Activated CD8-positive, alpha-beta memory T cell treated with anti-CD3 and anti-CD28 coated beads, Interleukin-2, amount 50 U/mL, for 1 hour (primary cell): ENCODE results near the gene UACA.
"Not testable (repeated sequence)": the region's sequence is repeated elsewhere in the genome, so short reads cannot be mapped to it uniquely, and the experiment has no call there.

Source experiments
- DNase-seq: peaks from one replicate; pipeline ENCODE4 v3.0.0-alpha.2; 2020; ENCODE audit errors: extremely low read depth

Gene UACA, protein sequence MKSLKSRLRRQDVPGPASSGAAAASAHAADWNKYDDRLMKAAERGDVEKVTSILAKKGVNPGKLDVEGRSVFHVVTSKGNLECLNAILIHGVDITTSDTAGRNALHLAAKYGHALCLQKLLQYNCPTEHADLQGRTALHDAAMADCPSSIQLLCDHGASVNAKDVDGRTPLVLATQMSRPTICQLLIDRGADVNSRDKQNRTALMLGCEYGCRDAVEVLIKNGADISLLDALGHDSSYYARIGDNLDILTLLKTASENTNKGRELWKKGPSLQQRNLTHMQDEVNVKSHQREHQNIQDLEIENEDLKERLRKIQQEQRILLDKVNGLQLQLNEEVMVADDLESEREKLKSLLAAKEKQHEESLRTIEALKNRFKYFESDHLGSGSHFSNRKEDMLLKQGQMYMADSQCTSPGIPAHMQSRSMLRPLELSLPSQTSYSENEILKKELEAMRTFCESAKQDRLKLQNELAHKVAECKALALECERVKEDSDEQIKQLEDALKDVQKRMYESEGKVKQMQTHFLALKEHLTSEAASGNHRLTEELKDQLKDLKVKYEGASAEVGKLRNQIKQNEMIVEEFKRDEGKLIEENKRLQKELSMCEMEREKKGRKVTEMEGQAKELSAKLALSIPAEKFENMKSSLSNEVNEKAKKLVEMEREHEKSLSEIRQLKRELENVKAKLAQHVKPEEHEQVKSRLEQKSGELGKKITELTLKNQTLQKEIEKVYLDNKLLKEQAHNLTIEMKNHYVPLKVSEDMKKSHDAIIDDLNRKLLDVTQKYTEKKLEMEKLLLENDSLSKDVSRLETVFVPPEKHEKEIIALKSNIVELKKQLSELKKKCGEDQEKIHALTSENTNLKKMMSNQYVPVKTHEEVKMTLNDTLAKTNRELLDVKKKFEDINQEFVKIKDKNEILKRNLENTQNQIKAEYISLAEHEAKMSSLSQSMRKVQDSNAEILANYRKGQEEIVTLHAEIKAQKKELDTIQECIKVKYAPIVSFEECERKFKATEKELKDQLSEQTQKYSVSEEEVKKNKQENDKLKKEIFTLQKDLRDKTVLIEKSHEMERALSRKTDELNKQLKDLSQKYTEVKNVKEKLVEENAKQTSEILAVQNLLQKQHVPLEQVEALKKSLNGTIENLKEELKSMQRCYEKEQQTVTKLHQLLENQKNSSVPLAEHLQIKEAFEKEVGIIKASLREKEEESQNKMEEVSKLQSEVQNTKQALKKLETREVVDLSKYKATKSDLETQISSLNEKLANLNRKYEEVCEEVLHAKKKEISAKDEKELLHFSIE (N-terminal part only)

DNA sequence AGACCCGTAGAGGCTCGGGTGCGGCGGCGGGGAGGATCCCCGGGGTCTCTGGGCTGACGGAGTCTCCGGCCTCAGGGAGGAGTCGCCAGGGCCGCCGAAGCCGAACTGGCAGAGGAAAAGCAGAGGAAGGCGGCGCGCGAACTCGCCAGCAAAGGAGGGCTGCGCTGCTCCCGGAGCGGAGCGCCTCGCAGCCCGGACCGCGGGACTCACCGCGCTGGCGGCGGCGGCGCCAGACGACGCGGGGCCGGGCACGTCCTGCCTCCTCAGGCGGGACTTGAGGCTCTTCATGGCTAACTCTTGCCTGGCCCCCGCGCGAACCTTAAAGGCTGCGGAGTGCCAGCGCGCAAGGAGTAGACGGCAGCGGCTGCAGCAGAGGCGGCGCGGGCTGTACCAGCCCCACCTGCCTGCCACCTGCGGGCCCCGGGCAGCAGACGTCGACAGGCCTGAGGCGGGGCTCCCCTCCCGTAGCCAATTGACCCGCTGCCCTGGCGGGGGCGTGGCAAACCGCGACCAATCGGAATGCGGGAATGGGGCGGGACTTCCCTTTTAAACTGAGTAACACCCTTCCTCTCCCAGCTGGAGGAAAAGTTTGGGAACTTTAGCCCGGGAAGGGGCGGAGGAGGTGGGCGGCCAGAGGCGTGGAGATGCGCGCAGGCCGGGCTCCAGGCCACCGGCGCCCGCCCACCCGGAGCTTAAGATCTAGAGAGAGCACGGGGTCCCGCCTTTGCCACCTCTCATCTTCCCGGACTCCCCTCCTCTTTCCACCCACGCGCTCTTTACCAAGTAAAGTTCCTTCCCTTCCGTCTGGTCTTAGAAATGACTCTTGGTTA lies at the start of gene UACA:
Gene UACA, minus strand, starts transcription at position 439 of the 830 bp plus-strand sequence. Its CDS starts 151 bp downstream, at position 288.
- DNase-seq, result peak; percentile 11

DNA sequence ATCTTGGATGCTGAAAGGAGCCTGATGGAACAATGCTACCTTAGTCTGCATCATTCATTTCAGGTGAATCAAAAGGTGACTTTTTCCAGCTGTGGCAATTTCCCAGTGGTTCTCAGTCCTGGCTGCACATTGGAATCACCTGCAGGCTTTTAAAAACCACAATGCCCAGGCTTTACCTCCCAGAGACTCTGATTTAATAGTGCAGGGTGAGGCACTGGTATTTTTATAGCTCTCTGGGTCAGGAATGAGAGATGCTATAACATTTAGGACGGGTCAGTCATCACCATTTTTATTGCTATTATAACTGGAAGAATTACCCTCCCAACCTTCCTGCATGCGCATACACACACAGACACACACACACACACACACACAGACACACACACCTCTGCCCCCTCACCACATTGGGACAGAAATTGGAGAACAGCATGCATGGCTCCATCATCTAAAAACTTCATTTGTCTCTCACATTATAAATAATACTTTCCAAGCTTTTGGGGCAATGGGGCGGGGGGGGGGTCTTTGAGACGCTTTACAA lies 49.5 kb upstream of the UACA start:
- DNase-seq, result no peak

DNA sequence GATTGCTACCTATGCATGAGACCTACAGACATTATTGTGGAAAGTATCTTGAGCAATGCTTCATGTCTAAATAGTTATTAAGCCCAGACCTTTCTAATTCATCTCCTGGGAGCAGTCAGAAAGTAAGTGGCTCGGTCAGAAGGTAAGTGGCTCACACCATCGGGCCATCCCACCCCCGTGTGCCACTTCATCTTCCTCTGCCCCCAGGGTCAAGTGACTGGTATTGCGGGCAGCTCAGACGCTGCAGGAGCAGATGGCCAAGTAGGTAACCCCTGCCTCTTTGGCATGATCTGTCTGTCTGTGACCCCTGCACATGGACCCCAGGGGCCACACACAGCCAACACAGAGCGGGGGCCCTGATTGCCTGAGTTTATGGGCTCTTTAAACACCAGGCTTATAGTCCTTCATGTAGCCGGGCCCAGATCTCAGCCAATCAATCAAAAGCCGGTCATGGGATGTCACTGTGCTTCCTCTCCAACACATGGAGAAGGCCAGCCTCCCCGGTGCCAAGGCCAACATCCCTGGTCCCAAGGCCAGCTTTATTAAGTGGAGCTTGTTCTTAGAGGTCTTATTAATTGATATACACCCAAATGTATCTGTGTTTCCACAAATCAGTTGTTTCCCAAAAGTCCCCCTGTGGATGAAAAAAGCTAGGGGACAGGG lies 47.7 kb upstream of the UACA start:
- DNase-seq, result no peak

DNA sequence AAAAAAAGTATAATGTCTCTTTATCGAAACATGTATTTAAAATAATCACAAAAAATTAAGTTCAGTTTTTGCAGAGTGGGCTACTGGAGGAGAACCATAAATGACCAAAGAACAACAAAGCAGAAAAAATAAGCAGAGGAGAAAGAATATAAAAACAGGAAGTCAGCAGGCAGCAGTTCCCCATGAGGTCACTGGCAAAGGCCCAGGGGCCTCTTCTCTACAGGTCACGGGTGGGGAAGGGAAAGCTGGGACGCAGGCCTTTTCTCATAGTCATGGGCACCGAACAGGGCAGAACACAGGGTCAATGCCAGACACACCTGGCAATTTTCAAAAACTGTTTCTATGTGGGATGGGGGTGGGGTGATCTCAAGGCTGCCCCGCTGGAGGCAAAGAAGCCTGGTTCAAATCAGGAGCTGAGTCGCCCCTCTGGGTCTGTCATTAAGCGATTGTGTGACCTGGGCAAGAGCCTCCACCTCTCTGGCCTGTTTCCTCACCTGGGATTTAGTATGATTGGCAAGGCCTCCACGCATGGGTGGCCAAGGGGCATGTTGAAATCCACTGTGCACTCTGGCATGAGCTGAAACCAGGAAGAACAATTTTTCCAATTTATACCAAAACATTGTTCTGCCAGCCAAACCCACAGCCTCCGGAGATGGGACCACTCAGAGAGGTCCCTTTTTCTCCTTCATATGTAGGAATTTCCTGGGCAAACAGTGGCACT lies 43.8 kb upstream of the UACA start:
- DNase-seq, result no peak

DNA sequence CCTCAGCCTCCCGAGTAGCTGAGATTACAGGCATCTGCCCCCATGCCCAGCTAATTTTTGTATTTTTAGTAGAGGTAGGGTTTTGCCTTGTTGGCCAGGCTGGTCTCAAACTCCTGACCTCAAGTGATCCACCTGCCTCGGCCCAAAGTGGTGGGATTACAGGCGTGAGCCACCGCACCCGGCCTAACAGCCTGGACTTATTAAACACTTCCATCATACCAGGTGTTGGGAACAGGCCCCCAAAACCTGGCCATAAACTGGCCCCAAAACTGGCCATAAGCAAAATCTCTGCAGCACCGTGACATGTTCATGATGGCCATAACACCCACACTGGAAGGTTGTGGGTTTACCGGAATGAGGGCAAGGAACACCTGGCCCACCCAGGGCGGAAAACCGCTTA lies 41.0 kb upstream of the UACA start:
- DNase-seq, result not testable (repeated sequence)

DNA sequence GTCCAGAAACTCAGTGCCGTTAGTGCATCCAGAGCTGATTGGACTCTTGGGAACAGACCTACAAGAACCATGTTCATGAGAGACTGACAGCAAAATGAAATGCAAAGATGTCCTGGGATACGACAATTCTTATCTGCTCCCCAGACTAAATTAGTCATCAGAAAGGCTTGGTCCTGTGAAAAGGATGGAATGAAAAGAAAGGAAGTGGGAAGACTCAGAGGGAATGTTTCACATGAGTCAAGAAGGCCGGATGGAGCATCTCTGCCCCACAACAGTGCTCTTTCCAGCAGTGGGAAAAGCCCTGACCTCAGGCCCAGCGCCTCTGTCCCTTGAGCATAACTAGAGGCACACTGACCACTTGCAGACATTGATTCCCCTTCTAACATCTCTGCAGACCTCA lies 39.3 kb upstream of the UACA start:
- no peak for DNase-seq

DNA sequence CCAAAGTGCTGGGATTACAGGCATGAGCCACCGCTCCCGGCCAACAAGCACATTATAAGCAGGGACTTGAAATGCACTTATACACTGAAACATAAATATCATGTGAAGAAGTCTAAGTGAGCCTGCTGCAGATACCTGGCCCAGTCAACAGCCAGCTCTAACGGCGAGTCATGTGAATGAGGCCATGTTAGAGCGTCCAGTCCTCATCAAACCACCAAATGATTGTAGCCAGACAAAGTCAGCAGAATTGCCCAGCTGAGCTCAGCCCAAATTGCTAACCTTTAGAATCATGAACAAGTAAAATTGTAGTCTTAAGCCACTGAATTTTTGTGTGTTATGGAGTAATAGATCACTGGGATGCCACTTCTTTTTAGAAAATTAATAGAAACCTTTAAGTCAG lies 37.8 kb upstream of the UACA start:
- DNase-seq, result no peak

DNA sequence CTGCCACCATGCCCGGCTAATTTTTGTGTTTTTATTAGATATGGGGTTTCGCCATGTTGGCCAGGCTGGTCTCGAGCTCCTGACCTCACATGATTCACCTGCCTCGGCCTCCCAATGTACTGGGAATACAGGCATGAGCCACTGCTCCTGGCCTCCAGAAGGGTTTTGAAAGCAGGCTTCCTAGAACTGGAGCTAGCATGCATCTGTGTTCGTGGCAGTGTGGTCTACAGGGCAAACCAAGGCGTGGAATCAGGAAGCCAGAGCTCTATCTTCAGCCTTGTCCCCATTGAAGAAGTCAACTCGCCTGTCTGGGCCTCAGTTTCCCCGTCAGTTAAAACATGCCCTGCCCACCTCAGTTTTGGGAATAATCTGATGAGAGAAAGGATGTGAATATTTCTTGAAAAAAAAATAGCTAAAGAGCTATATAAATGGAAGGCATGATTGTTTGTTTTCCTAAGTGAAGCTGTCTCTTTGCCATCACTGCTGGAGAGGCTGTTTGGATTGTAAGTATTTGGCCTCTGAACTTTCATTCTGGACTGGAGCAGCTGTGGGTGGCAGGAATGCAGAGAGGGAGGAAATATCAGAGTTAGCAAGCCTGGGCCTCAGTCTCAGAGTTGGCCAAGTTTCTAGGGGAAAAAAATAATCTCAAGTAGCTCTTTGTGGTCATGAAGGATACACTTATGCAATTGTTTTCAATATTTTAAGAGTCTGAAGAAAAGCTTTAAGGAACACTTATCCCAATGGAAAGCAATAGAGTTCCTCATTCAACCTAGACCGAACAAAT lies 36.5 kb upstream of the UACA start:
- DNase-seq, result no peak

DNA sequence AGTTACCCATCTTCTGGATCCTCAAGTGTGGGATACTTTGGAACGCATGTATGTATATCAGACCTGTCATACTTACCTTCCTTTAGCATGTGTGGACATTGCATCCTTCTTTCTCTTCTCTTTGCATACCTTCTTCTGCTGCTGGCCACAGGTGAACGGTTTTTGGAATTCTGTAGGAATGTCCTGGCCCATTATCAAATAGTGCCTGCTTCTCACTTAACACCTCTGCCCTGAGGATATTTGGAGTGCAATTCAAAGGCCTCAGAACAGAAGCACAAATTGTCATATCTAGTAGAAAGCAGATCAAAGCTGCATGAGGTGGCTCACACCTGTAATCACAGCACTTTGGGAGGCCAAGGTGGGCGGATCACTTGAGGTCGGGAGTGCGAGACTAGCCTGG lies 34.1 kb upstream of the UACA start:
- no peak for DNase-seq

DNA sequence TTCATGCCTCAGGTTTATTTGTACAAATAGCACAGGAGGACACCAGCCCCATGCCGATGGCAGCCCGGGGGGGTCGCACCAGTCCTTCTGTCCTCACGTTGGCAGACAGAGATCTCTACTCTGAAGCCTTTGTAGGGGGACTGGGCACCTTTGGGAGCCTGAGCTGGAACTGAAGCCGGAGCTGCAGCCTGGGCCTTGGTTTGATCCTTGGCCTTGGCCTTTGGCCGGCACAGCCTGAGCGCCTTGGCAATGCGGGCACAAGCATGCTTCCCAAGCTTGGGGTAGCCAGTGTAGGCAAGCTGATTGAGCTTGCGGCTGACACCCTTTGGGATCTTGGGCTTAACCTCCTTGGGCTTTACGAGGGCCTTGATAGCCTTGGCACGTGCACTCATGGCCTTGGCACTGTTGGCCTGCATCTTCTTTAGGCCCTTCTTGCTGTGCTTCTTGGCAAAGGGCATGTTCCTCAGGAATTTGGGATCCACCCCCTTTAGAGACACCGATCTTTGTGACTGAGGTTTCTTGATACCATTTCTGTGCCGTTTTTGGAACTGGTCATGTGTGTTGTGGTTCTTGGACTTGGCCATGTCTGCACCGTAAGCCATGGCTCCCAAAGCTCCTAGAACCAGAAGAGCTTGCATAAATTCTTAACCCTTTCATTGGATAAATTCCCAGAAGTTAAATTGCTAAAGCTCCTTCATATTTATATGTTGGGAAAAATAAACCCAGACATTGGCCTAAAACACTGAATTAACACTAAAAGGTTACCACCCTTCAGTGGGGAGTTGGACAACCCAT lies 33.4 kb upstream of the UACA start:
- DNase-seq, result no peak

DNA sequence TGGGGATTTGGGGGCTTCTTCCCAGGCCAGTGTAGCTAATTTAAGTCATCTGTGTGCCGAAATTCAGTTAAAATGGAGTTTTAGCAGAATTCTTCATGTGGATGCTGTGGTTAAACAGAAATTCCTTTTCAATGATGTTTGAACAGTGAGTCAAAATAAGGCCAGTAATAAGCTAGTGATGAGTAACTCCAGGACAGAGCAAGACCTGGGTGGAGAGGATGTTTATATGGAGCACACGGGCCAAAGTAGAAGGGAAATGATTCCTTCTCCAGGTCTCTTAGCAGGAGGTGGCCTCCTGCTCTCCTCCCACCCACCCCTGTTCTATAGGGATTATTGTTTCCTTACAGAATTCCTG lies 31.9 kb upstream of the UACA start:
- no peak for DNase-seq

DNA sequence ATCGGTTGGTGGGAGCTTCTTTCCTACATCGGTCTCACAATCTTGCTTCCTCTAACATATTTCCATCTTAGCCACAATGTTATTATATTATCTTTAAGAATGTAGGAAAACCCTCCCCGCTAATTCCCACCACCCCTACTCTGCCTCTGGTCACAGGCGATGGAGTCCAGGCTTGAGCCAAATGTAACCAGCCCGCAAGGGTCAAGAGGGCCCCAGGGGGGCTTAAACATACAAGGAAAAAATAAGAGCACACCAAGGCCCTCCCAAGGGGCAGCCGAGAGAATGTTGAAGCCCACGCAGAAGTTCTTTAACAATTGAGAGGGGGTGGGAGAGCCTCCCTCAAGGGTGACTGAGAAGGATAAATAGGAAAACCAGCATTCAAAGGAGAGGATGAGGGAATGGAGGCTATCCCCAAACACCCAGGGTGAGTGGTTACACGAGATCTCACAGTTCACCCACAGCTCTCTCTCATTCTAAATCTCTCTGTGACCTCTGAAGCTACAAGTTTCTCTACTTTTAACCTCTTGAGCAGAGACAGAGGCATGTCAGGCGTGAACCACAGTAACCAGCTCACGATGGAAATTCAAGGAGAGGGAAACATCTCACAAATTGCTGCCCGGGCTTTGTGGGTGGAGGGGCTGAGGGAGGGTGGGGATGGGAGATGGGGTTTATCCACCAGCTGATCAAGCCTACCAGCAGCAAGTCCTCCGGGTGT lies 31.4 kb upstream of the UACA start:
- no peak for DNase-seq

DNA sequence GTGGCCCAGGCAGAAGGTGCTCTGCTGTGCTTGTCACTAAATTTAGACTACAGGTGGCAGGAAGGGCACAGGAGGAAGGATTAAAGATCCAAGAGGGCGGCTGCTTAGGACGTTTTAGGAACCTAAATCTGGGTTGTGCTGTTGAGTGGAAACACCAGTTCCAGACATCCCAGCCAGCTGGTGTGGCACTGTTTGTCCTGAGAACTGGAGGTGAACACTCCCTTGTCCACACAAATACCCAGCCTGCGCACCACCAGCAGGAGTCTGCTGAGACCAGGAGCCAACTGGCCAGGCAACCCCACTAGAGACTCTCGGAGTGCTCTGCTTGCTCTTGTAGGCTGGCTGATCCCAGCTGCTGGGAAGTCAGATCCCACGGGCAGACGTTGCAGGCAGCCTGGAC lies 30.3 kb upstream of the UACA start:
- no peak for DNase-seq

DNA sequence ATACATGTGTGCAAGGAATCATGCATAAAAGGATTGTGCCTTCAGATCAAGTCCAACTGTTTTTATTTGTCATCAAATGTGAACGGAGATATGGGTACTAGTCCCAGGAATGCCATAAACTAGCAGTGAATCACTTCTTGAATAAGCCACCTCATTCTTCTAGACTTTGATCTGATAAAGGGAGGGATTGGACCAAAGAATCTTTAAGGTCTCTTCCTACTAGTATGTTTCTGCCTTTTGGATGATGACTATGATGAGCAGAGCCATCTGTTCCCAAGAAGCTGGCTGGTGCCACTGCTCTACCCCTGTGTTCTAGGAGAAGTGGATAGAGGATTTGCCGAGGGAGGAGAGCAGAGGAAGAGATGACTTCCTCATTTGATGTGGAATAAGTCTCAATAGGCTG lies 28.8 kb upstream of the UACA start:
- DNase-seq, result no peak

DNA sequence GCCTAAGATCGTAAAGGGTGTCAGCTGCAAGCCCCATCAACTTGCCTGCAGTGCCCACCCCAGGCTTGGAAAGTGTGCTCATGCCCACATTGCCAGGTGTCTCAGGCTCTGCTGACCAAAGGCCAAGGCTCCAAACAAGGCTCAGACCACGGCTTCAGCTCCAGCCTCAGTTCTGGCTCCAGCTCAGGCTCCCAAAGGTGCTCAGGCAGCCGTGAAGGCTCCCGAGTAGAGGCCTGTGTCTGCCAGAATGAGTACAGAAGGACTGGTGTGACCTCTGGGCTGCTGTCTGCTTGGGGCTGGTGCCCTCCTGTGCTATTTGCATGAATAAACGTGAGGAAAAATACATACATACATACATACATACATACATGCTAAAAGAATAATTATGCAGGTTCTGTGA lies 27.9 kb upstream of the UACA start:
- no peak for DNase-seq

DNA sequence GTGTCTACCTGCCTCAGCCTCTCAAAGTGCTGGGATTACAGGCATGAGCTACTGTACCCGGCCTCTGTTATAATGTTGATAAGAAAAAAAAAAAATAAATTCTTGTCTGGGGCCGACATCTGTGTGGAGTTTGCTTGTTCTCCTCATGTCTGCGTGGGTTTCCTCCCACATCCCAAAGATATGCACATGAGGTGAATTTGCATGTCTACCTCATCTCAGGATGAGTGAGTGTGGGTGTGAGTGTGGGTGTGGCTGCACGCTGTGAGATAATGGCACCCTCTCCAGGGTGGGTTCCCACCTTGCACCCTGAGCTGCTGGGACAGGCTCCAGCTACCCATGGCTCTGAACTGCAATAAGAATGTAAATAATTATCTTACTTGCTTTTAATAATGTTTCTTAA lies 25.9 kb upstream of the UACA start:
- DNase-seq, result no peak
